ENCODE measurements around the gene GLS2. TPM values are rescaled to one million over a fixed set of nuclear protein-coding genes. Genes with fewer than 3 reads are reported as not detected.

GLS2 gene
- total and polyA plus RNA-seq, 4 donors: 28.0 to 53.8 (median 47.9) TPM

GRCh38 chr12:56518570-56518969 lies 30.6 kb upstream of the GLS2 start:
- Histone ChIP-seq H3K4me3 (ENCODE audit: low read depth in 1 of 3, low read length in 3 of 3) (no peak overlapping the region), H3K27me3 (ENCODE audit: control insufficient read depth in 4 of 4, insufficient read depth in 4 of 4, low read length in 3 of 4) (no peaks in the 10 kb centered on the region), H3K9ac (ENCODE audit: low read depth in 1 of 2, low read length in 2 of 2) (no peak overlapping the region), H3K27ac (ENCODE audit: low read depth in 1 of 2, low read length in 2 of 2) (no peak overlapping the region), H3K4me1 (ENCODE audit: control insufficient read depth in 4 of 4, insufficient read depth in 4 of 4, low read length in 3 of 4) (peaks cover 0 to 3% (median 0%) of the 10 kb centered on the region in 4 donors), H3K9me3 (ENCODE audit: control insufficient read depth in 4 of 4, low read length in 3 of 4) (no peaks in the 10 kb centered on the region), H3K36me3 (ENCODE audit: control insufficient read depth in 4 of 4, insufficient read depth in 3 of 4, low read depth in 1 of 4, low read length in 3 of 4) (no peaks in the 10 kb centered on the region)
- WGBS: 72% methylated on average over 2 of the region's 2 CpGs
- no peak for DNase-seq (ENCODE audit: low spot score)
- TF ChIP-seq RAD21 (IDR thresholded peaks at IDR 0.05) (no peak), RXRA (IDR thresholded peaks at IDR 0.05) (no peak), SP1 (IDR thresholded peaks at IDR 0.05) (no peak), HNF4G (IDR thresholded peaks at IDR 0.05) (no peak), CTCF (IDR thresholded peaks at IDR 0.05; ENCODE audit: low read depth, low read length, missing input control) (no peak), HNF4A (conservative IDR thresholded peaks at IDR 0.05) (no peak), YY1 (IDR thresholded peaks at IDR 0.05) (no peak), FOXA2 (IDR thresholded peaks at IDR 0.05) (no peak), REST (IDR thresholded peaks at IDR 0.05) (no peak), NR2F2 (IDR thresholded peaks at IDR 0.05) (no peak), TAF1 (conservative IDR thresholded peaks at IDR 0.05) (no peak), ZBTB33 (IDR thresholded peaks at IDR 0.05) (no peak), MAX (IDR thresholded peaks at IDR 0.05) (no peak), EGR1 (IDR thresholded peaks at IDR 0.05; ENCODE audit: low read depth in 2 of 2) (no peak), GABPA (IDR thresholded peaks at IDR 0.05 in 1 of 2, conservative IDR thresholded peaks at IDR 0.05 in 1 of 2) (no peak), JUND (IDR thresholded peaks at IDR 0.05) (no peak)
- TF ChIP-seq, protein P1, sequence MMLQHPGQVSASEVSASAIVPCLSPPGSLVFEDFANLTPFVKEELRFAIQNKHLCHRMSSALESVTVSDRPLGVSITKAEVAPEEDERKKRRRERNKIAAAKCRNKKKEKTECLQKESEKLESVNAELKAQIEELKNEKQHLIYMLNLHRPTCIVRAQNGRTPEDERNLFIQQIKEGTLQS (IDR thresholded peaks at IDR 0.05): no peak

Data from liver (tissue), 9 donors.